CD8-positive, alpha-beta memory T cell (primary cell): ENCODE results near the gene TNRC6C. TPM values are rescaled to one million over a fixed set of nuclear protein-coding genes. Genes with fewer than 3 reads are reported as not detected.

Experiments used
- CTCF ChIA-PET: fragments of 350-600 bp; sonication (Branson Sonifier 250); formaldehyde crosslinking; loops from one replicate; lab custom pipeline; 2021; ENCODE audit warnings: antibody characterized with exemption; lab: Charles Lee
- POLR2A ChIA-PET: fragments of 350-600 bp; sonication (Branson Sonifier 250); formaldehyde crosslinking; loops from one replicate; lab custom pipeline; 2021; ENCODE audit warnings: antibody characterized with exemption; lab: Charles Lee
- DNase-seq, 5 donors: peaks; one replicate each; pipeline versions ENCODE4 v3.0.0 to v3.0.0-alpha.2; 2020 to 2022; ENCODE audit warnings: mixed read lengths in 1 of 5
- H3K27ac ChIP-seq: one replicate; pipeline ENCODE4 v1.7.0; 2013; ENCODE audit warnings: low read depth, mild to moderate bottlenecking, low read length, moderate library complexity
- H3K27me3 ChIP-seq: 2 replicates; pipeline ENCODE4 v1.7.0; 2013; ENCODE audit warnings: low read length, mild to moderate bottlenecking; ENCODE audit not compliant: insufficient read depth, poor library complexity, severe bottlenecking
- H3K36me3 ChIP-seq: 2 replicates; pipeline ENCODE4 v1.7.0; 2013; ENCODE audit warnings: mild to moderate bottlenecking, low read length, moderate library complexity; ENCODE audit not compliant: insufficient read depth
- H3K4me1 ChIP-seq: 2 replicates; pipeline ENCODE4 v1.7.0; 2013; ENCODE audit warnings: mild to moderate bottlenecking, low read length, moderate library complexity; ENCODE audit not compliant: insufficient read depth
- H3K4me3 ChIP-seq: 2 replicates; pipeline ENCODE4 v1.7.0; 2013; ENCODE audit warnings: mild to moderate bottlenecking, low read length
- H3K9me3 ChIP-seq: 2 replicates; pipeline ENCODE4 v1.7.0; 2013; ENCODE audit warnings: mild to moderate bottlenecking, low read length
- H3K27ac Mint-ChIP-seq, 8 donors: one replicate each; pipeline ENCODE4 v1.8.0; 2020 to 2021; ENCODE audit warnings: mixed read lengths in 8 of 8, mild to moderate bottlenecking in 6 of 8, inconsistent platforms in 3 of 8, moderate library complexity in 3 of 8
- H3K27me3 Mint-ChIP-seq, 2 donors: one replicate each; pipeline ENCODE4 v1.8.0; 2020 to 2021; ENCODE audit warnings: mixed read lengths in 2 of 2, mild to moderate bottlenecking in 1 of 2, moderate library complexity in 1 of 2
- H3K36me3 Mint-ChIP-seq, 3 donors: one replicate each; pipeline ENCODE4 v1.8.0; 2020 to 2021; ENCODE audit warnings: mixed read lengths in 3 of 3, inconsistent platforms in 1 of 3, mild to moderate bottlenecking in 1 of 3
- H3K4me1 Mint-ChIP-seq, 3 donors: one replicate each; pipeline ENCODE4 v1.8.0; 2020 to 2021; ENCODE audit warnings: mixed read lengths in 3 of 3, inconsistent platforms in 1 of 3, mild to moderate bottlenecking in 1 of 3
- H3K4me3 Mint-ChIP-seq, 7 donors: one replicate each; pipeline ENCODE4 v1.8.0; 2020 to 2021; ENCODE audit warnings: mixed read lengths in 7 of 7, mild to moderate bottlenecking in 6 of 7, moderate library complexity in 4 of 7, inconsistent platforms in 2 of 7
- H3K9me3 Mint-ChIP-seq, 5 donors: one replicate each; pipeline ENCODE4 v1.8.0; 2020 to 2022; ENCODE audit warnings: mixed read lengths in 5 of 5, mild to moderate bottlenecking in 3 of 5, moderate library complexity in 2 of 5, inconsistent platforms in 1 of 5
- polyA plus RNA-seq: library from polyadenylated mRNA; unstranded; fragments of 300-500 nt; fragmentation: Illumina TruSeq; gene quantifications from one replicate; pipeline ENCODE4 v1.2.3, GENCODE V29; 2021
- total RNA-seq, 2 experiments: library from RNA; stranded (reverse); gene quantifications; one replicate each; pipeline ENCODE4 v1.2.3, GENCODE V29; 2021

Gene TNRC6C
- total and polyA plus RNA-seq, 3 experiments from 2014 or later = 7.4 to 28.1 (median 25.9) TPM

DNA sequence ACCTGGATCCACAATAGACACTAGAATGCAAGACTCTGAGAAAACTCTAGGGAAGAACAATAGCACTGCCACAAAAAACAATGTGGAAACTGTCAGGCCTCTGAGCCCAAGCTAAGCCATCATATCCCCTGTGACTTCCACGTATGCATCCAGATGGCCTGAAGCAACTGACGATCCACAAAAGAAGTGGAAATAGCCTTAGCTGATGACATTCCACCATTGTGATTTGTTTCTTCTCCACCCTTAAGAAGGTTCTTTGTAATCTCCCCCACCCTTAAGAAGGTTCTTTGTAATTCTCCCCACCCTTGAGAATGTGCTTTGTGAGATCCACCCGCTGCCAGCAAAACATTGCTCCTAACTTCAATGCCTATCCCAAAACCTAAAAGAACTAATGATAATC is 39.2 kb upstream of the TNRC6C start:
- Mint-ChIP-seq H3K36me3 (peaks cover 0 to 2% (median 0%) of the 10 kb centered on the region in 3 donors), H3K27me3 (peaks cover 18 to 36% of the 10 kb centered on the region in 2 donors), H3K27ac (no peak overlapping the region), H3K4me1 (peaks cover 0 to 14% (median 9%) of the 10 kb centered on the region in 3 donors), H3K4me3 (no peak overlapping the region), H3K9me3 (peaks cover 0 to 4% (median 0%) of the 10 kb centered on the region in 5 donors)
- Histone ChIP-seq H3K4me1 (no peaks in the 10 kb centered on the region), H3K36me3 (no peaks in the 10 kb centered on the region), H3K27me3 (peaks cover 9% of the 10 kb centered on the region), H3K9me3 (no peaks in the 10 kb centered on the region), H3K4me3 (no peak overlapping the region), H3K27ac (no peak overlapping the region)
- ChIA-PET CTCF (no interaction called here), POLR2A (no interaction called here)
- no peak for DNase-seq

DNA sequence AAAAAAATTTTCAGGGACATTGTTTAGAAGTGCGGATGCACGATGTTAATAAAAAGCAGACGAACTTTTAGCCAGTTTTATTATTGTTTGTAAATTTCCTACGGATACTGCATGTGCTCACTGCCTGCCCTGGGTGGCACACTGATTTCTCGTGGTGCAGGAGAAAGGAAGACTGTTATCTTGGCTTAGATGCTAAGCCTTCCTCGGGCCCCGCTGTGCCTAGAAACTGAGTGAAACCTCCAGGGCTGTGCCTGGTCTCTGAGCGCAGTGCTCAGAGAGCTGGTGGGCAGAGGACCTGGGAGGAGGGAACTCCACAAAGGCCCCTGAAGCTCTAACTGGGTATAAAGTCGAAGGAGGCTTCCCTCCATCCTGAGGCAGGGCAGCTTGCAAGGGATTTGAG is 35.4 kb upstream of the TNRC6C start:
- Mint-ChIP-seq H3K27ac (no peak overlapping the region), H3K4me1 (peaks cover 2 to 8% (median 8%) of the 10 kb centered on the region in 3 donors), H3K9me3 (peaks cover 0 to 4% (median 0%) of the 10 kb centered on the region in 5 donors), H3K36me3 (peaks cover 0 to 2% (median 0%) of the 10 kb centered on the region in 3 donors), H3K27me3 (peaks cover 4 to 8% of the 10 kb centered on the region in 2 donors), H3K4me3 (no peak overlapping the region)
- peaks cover 6% of the 10 kb centered on the region for H3K27me3 ChIP-seq
- CTCF ChIA-PET = no interaction called here
- no peak for DNase-seq
- no peak overlapping the region for H3K27ac ChIP-seq
- H3K9me3 ChIP-seq = no peaks in the 10 kb centered on the region
- POLR2A ChIA-PET = no interaction called here
- H3K4me3 ChIP-seq = no peak overlapping the region
- H3K4me1 ChIP-seq = no peaks in the 10 kb centered on the region
- H3K36me3 ChIP-seq = no peaks in the 10 kb centered on the region

DNA sequence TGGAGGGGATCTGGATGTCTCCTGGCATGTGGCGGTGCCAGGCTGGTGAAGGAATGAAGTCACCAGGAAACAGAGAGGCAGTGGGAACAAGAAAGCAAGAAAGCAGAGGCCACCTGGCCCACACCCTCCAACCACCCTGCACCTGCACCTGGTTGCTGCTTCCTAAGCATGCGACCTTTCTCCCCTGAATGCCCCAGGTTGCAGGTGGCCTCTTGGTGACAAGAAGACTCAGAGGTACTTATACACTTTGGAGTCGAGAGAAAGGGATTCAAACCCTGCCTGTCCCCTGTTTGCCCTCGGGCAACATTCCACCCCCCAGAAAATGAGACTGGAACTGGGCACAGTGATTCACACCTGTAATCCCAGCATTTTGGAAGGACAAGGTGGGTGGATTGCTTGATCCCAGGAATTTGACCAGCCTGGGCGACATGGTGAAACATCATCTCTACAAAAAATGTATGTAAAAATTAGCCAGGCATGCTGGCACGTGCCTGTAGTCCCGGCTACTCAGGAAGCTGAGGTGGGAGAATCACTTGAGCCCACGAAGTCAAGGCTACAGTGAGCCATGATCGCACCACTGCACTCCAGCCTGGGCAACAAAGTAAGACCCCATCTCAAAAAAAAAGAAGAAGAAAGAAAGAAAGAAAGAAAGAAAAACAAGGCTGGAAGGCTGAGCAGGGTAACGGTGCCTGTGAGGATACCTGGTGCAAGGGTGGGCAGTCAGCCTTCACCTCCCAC is 34.6 kb upstream of the TNRC6C start:
- H3K4me1 Mint-ChIP-seq = peaks cover 10 to 13% (median 12%) of the 10 kb centered on the region in 3 donors
- H3K27me3 ChIP-seq = peaks cover 6% of the 10 kb centered on the region
- POLR2A ChIA-PET = no interaction called here
- no peak overlapping the region for H3K27ac ChIP-seq
- H3K4me3 Mint-ChIP-seq = no peak overlapping the region
- H3K36me3 Mint-ChIP-seq = peaks cover 0 to 2% (median 0%) of the 10 kb centered on the region in 3 donors
- no peaks in the 10 kb centered on the region for H3K36me3 ChIP-seq
- no peaks in the 10 kb centered on the region for H3K9me3 ChIP-seq
- H3K27ac Mint-ChIP-seq = no peak overlapping the region
- no peak overlapping the region for H3K4me3 ChIP-seq
- no peak for DNase-seq
- peaks cover 4 to 7% of the 10 kb centered on the region in 2 donors for H3K27me3 Mint-ChIP-seq
- peaks cover 0 to 4% (median 0%) of the 10 kb centered on the region in 5 donors for H3K9me3 Mint-ChIP-seq
- peaks cover 3% of the 10 kb centered on the region for H3K4me1 ChIP-seq
- CTCF ChIA-PET = no interaction called here

DNA sequence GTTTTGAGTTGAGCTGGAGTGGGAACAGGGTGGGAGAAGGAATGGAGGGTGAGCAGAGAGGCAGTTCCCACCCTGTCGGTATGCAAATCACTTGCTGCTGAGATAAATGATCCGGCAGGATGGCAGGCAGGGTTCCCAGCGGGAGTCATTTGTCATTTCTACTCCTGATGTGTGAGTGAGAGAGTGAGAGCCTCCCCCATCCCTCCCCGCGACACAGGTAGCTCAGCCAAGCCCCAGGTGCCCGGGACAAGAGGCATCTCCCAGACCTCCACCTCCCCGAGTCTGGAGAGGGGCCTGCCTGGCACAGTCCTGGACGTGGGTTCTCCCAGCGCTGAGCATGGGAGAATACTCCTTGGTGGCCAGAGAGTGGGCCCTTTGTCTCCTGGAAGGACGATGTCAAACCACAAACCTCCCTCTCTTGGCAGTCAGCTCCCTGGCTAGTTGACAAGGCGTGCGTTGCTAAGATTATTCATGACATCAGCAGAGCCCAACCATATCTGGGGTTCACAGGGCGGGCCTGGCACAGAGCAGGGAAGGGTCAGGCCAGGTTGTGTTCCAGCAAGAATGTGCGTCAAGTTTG is 33.7 kb upstream of the TNRC6C start:
- DNase-seq = no peak
- ChIA-PET CTCF (no interaction called here), POLR2A (no interaction called here)
- peaks cover 12% of the 10 kb centered on the region for H3K4me1 ChIP-seq
- peak overlapping the region in 2 of 8 donors; percentile 35 to 72 for H3K27ac Mint-ChIP-seq
- H3K4me1 Mint-ChIP-seq = peaks cover 19 to 21% (median 20%) of the 10 kb centered on the region in 3 donors
- H3K27me3 ChIP-seq = peaks cover 6% of the 10 kb centered on the region
- H3K9me3 ChIP-seq = no peaks in the 10 kb centered on the region
- no peak overlapping the region for H3K27ac ChIP-seq
- H3K4me3 ChIP-seq = no peak overlapping the region
- H3K9me3 Mint-ChIP-seq = peaks cover 0 to 4% (median 0%) of the 10 kb centered on the region in 5 donors
- H3K36me3 Mint-ChIP-seq = peaks cover 0 to 2% (median 0%) of the 10 kb centered on the region in 3 donors
- H3K27me3 Mint-ChIP-seq = peaks cover 0 to 3% of the 10 kb centered on the region in 2 donors
- no peak overlapping the region for H3K4me3 Mint-ChIP-seq
- no peaks in the 10 kb centered on the region for H3K36me3 ChIP-seq

- ChIA-PET CTCF (no interaction called here), POLR2A (no interaction called here)
- Mint-ChIP-seq H3K4me3 (no peak overlapping the region), H3K36me3 (peaks cover 0 to 2% (median 0%) of the 10 kb centered on the region in 3 donors), H3K4me1 (peaks cover 19 to 21% (median 20%) of the 10 kb centered on the region in 3 donors), H3K27ac (no peak overlapping the region), H3K9me3 (peaks cover 0 to 4% (median 0%) of the 10 kb centered on the region in 5 donors), H3K27me3 (peaks cover 0 to 3% of the 10 kb centered on the region in 2 donors)
- no peak for DNase-seq
- H3K4me1 ChIP-seq = peaks cover 12% of the 10 kb centered on the region
- no peak overlapping the region for H3K4me3 ChIP-seq
- H3K27ac ChIP-seq = no peak overlapping the region
- H3K27me3 ChIP-seq = peaks cover 6% of the 10 kb centered on the region
- no peaks in the 10 kb centered on the region for H3K36me3 ChIP-seq
- no peaks in the 10 kb centered on the region for H3K9me3 ChIP-seq
Observed at GRCh38 chr17:77925831-77926543, 32.5 kb upstream of the TNRC6C start.

GRCh38 chr17:77926981-77927380 is 31.5 kb upstream of the TNRC6C start:
- Histone ChIP-seq H3K4me1 (peaks cover 12% of the 10 kb centered on the region), H3K9me3 (no peaks in the 10 kb centered on the region), H3K4me3 (no peak overlapping the region), H3K36me3 (no peaks in the 10 kb centered on the region), H3K27ac (no peak overlapping the region), H3K27me3 (peaks cover 6% of the 10 kb centered on the region)
- Mint-ChIP-seq H3K9me3 (no peaks in the 10 kb centered on the region), H3K27me3 (peaks cover 2 to 3% of the 10 kb centered on the region in 2 donors), H3K27ac (no peak overlapping the region), H3K4me1 (peaks cover 19 to 21% (median 20%) of the 10 kb centered on the region in 3 donors), H3K36me3 (no peaks in the 10 kb centered on the region), H3K4me3 (no peak overlapping the region)
- DNase-seq = no peak
- CTCF ChIA-PET = interaction anchor here (0.6 kb wide), 1 partner anchor 613 kb away, joined by 3 read pairs; no protein-coding TSS in a partner anchor
- POLR2A ChIA-PET = no interaction called here

DNA sequence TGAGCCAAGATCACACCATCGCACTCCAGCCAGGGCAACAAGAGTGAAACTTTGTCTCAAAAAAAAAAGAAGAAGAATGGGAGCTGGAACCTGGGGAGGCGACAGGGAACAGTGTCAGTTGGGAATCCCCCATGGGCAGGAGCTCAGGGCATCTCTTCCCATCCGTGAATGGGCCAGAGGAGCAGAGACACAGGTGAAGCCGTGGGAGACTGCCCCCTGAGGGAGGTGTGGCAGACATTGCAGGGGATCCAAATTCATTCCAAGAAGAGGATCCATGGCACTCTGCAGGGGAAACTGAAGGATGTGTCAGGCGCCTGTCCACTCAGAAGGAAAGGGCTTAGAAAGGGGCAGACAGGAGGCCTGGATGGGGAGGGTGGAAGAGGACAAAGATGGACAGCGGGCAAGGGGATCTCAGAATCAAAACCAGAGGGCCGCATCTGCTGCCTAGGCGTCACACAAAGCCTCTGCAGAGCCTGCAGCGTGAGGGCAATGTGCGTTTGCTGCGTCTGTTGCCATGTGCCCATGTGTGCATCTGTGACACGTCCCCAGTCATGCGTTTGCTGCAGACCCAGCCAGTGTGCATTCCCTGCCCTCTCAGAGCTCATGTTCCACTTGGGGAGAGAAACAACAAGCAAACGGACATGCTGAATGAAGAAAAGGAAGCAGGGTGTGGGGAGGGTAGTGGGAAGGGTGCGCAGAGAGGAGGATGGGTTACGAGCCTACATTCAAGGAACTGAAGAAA is 30.6 kb upstream of the TNRC6C start:
- no peaks in the 10 kb centered on the region for H3K9me3 Mint-ChIP-seq
- Histone ChIP-seq H3K27me3 (peaks cover 3% of the 10 kb centered on the region), H3K9me3 (no peaks in the 10 kb centered on the region), H3K4me1 (peaks cover 12% of the 10 kb centered on the region), H3K36me3 (no peaks in the 10 kb centered on the region), H3K27ac (no peak overlapping the region), H3K4me3 (no peak overlapping the region)
- H3K4me1 Mint-ChIP-seq = peaks cover 19 to 21% (median 20%) of the 10 kb centered on the region in 3 donors
- peak overlapping the region in 1 of 7 donors; percentile 52 for H3K4me3 Mint-ChIP-seq
- ChIA-PET CTCF (no interaction called here), POLR2A (no interaction called here)
- H3K36me3 Mint-ChIP-seq = no peaks in the 10 kb centered on the region
- H3K27me3 Mint-ChIP-seq = peaks cover 2 to 3% of the 10 kb centered on the region in 2 donors
- no peak for DNase-seq
- peak overlapping the region in 4 of 8 donors; percentile 58 to 81 (median 70) for H3K27ac Mint-ChIP-seq
